ENCODE data around the gene ZNF438. TPM values are rescaled to one million over a fixed set of nuclear protein-coding genes. Genes with fewer than 3 reads are reported as not detected.

The ZNF438 gene
- total and polyA plus RNA-seq, 2 of the 4 experiments (the other 2 are of a cell fraction) = 1.8 to 2.9 TPM

DNA sequence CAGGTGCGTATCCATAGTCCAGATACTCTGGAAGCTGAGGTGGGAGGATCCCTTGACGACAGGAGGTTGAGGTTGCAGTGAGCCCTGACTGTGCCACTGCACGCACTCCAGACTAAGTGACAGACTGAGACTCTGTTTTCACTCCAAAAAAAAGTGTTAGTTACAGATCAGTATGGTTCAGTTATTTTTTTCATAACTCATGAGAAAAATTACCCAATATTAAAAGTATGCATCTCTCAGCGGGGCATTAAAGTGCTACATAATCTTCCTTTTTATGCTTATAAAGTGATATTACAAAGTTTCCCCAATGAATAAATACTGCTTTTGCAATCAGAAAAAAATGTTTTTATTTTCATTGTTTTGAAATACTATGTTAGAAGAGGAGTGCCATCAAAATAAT lies 147.9 kb downstream of the ZNF438 start:
- Histone ChIP-seq H4K91ac (ENCODE audit: insufficient read depth, low read depth, low read length) (no peak overlapping the region), H3K14ac (replicated peaks; ENCODE audit: low read depth, low read length) (peak overlapping the region; percentile 72), H4K8ac (ENCODE audit: low read depth in 2 of 2, low read length in 2 of 2) (no peak overlapping the region), H2AK5ac (ENCODE audit: low read depth, low read length) (peak overlapping the region; percentile 76; the same call in 1 of the 2 replicates), H3K27me3 (ENCODE audit: control insufficient read depth, insufficient read depth, low read length) (no peaks in the 10 kb centered on the region), H3K56ac (ENCODE audit: extremely low read depth, insufficient read depth, low read length) (no peak overlapping the region), H3K36me3 (ENCODE audit: control insufficient read depth, insufficient read depth, low read length) (no peaks in the 10 kb centered on the region), H3K4me2 (ENCODE audit: low read depth, low read length) (no peak overlapping the region), H3K4ac (ENCODE audit: low read depth, low read length) (peak overlapping the region; percentile 67; the same call in 1 of the 2 replicates), H3K4me3 (ENCODE audit: insufficient read depth, low read depth, low read length) (no peak overlapping the region), H3K9me1 (ENCODE audit: insufficient read depth, low read length) (no peaks in the 10 kb centered on the region), H4K20me1 (ENCODE audit: insufficient read depth, low read length) (no peaks in the 10 kb centered on the region), H3K23ac (ENCODE audit: low read depth, low read length) (no peak overlapping the region), H2BK20ac (ENCODE audit: low read depth, low read length) (no peak overlapping the region), H3K18ac (ENCODE audit: low read depth, low read length) (no peak overlapping the region), H3K27ac (ENCODE audit: insufficient read depth, low read length) (no peak overlapping the region), H2BK5ac (ENCODE audit: low read depth, low read length, poor library complexity, severe bottlenecking) (no peak overlapping the region), H2BK15ac (ENCODE audit: low read depth, low read length) (no peak overlapping the region; the same call in 2 of the 3 replicates), H3K9me3 (ENCODE audit: control insufficient read depth, insufficient read depth, low read length) (no peaks in the 10 kb centered on the region), H2AK9ac (replicated peaks; ENCODE audit: low read depth, low read length, poor library complexity) (no peak overlapping the region), H3K4me1 (ENCODE audit: control insufficient read depth, insufficient read depth, low read length) (peaks cover 1% of the 10 kb centered on the region; the same call in 1 of the 2 replicates), H2AFZ (replicated peaks; ENCODE audit: low read length, poor library complexity) (no peak overlapping the region), H4K5ac (ENCODE audit: low read depth, low read length) (no peak overlapping the region), H3K9ac (ENCODE audit: low read depth, low read length) (no peak overlapping the region), H2BK120ac (ENCODE audit: low read depth, low read length) (no peak overlapping the region; the same call in 1 of the 2 replicates), H3K79me1 (ENCODE audit: low read depth in 1 of 2, low read length in 2 of 2) (0 out of 4 replicates have a peak, but pooled peaks cover 0 to under 1% of the 10 kb centered on the region in 2 experiments)
- CTCF ChIA-PET = interaction anchor here (1.0 kb wide), 1 partner anchor 148 kb away, joined by 3 read pairs; the partner anchor contains the start of gene ZNF438
- no peak for DNase-seq
- ATAC-seq (ENCODE audit: low read depth) = no peak
- intact Hi-C loops (cut with micrococcal nuclease) (no loop called here), in situ Hi-C loops (cut with MboI; ENCODE audit: low sequenced_read_pairs) (no loop called here), dilution Hi-C loops (cut with HindIII; ENCODE audit: low sequenced_read_pairs, unreplicated experiment) (no loop called here)
- TF ChIP-seq FOS (IDR thresholded peaks at IDR 0.05; ENCODE audit: low read depth, low read length) (no peak), MAZ (IDR thresholded peaks at IDR 0.05; ENCODE audit: borderline replicate concordance, low read depth, low read length) (no peak), RCOR1 (IDR thresholded peaks at IDR 0.05; ENCODE audit: insufficient replicate concordance, low read length) (no peak), RAD21 (IDR thresholded peaks at IDR 0.05; ENCODE audit: low read length) (no peak), NFE2L2 (IDR thresholded peaks at IDR 0.05; ENCODE audit: low read depth, low read length) (no peak), POLR2A (IDR thresholded peaks at IDR 0.05; ENCODE audit: low read depth, low read length) (no peak), SMC3 (IDR thresholded peaks at IDR 0.05; ENCODE audit: low read depth, low read length) (no peak)
- TF ChIP-seq, protein P1, sequence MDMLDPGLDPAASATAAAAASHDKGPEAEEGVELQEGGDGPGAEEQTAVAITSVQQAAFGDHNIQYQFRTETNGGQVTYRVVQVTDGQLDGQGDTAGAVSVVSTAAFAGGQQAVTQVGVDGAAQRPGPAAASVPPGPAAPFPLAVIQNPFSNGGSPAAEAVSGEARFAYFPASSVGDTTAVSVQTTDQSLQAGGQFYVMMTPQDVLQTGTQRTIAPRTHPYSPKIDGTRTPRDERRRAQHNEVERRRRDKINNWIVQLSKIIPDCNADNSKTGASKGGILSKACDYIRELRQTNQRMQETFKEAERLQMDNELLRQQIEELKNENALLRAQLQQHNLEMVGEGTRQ (IDR thresholded peaks at IDR 0.05; ENCODE audit: low read depth, low read length) = no peak
- WGBS, 2 experiments (ENCODE audit: extremely low coverage in 2 of 2, insufficient read length in 1 of 2) = no CpG with 5 or more reads among the region's 4 CpGs
- BruUV-seq (replicated peaks) = no TSS peak
- POLR2A ChIA-PET (ENCODE audit: unreplicated experiment) = no interaction called here
